Measurements from ENCODE around the gene LYPD6.

Gene LYPD6

DNA sequence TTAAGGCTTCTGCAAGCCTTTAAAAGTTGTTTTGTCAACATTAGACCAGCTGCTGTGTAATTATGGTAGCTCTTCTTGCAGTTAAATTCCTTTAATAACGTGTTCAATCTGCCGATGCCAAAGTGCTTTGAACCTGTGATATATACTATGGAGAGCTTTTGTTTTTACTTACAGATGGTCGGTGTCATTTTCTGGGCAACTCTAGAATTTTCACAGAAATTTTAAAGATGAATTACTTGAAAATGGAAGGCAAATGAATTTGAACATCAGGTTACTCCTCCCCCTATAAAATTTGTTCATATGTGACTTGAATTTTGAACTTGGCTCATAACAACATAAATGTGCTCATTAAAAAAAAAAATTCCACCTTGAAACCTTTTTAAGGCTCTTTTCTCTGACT lies 23.0 kb downstream of the LYPD6 start:
- no peak for DNase-seq (ENCODE audit: low read depth)

DNA sequence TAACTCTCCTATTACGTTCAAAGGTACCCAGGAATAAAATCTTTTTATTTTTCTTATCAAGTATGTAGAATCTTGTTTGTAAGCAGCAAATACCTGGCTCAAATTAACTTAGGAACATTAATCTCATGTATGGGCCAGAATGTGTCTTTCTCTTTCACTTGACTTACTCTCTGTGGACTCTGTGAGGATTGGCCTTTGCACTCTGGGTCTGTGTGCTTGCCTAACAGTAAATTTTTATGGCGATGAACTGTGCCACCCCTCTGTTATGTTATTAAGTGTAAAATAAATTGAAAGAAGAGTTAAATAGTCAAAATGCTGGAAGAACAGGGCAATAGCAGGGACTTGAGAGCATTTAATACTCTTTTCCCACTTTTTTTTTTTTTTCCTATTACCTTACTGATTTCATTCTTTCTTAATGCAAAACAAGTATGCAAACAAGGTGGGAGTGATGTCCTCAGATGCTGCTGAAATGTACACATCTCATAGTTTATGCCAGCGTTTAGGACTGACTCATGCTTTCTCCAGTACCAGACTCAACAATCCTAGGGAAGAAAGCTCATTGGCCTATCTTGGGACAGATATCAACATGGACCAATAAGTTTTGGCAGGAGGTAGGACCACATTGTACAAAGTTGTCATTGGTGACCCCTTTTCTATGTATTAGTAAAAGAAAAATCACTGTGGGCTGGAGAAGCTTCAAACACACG lies 25.5 kb downstream of the LYPD6 start:
- no peak for DNase-seq (ENCODE audit: low read depth)

DNA sequence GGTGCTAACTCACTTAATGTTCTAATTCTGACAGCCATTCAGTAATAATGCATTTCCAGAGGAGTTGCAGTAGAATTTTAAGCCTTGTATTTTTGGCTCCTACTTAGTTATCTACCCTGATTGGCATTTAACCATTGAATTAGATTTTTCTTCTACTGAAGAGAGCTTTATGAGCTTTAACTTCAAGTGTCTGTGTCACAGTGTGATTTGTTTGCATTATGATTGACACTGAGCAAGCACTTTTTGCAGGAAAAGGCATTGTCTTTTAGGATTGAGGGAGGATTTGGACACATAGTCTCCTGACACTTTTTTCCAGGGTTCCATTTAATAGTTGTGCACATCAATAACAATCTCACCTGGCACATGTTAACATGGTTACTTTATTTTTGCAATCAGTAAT lies 26.7 kb downstream of the LYPD6 start:
- DNase-seq (ENCODE audit: low read depth), result no peak

DNA sequence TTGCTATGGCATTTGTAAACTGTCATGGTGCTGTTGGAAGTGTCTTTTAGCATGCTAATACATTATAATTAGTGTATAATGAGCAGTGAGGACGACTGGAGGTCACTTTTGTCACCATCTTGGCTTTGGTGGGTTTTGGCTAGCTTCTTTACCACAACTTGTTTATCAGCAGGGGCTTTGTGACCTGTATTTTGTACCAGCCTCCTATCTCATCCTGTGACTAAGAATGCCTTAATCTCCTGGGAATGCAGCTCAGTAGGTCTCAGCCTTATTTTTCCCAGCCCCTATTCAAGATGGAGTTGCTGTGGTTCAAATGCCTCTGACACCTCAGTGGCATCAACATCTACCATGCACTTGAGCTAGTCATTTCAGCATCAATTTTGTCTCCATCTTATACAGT lies 29.7 kb downstream of the LYPD6 start:
- DNase-seq (ENCODE audit: low read depth), result no peak

DNA sequence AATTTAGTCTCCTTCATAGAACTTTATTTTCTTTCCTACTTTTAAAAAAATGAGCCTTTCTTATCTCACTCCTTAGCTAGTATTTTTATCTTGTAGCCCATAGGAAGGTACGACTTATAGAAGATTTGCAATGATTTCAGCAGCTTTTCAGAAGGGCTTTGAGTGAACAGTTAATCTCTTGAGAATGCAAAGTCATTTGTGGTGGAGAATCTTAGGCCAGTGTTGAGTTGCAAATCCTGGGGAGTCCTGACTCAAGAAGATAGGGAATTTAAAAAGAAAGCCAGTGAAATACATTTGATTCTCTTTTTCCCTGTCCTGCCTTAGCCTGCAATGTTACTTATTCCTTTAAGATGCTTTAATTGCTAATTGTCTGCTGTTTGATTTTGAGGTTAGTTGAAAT lies 33.6 kb downstream of the LYPD6 start:
- no peak for DNase-seq (ENCODE audit: low read depth)

DNA sequence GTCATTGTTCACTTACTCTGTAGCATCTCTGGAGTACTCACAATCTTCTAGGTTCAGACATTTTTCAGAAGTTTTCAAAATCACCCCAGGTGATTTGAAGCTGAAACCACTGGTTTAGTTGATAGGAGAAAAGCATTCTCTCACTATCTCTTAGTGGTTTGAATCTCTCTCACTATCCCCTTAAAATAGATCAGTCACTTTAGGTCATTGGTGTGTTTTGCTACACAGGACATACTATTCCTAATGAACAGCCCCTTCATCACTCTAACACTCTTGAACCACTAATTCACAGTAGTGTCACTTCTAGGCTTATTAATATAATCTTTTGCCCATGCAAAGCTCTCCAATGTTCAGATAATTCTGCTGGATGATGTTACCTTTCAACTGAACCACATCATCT lies 34.5 kb downstream of the LYPD6 start:
- DNase-seq (ENCODE audit: low read depth), result no peak

DNA sequence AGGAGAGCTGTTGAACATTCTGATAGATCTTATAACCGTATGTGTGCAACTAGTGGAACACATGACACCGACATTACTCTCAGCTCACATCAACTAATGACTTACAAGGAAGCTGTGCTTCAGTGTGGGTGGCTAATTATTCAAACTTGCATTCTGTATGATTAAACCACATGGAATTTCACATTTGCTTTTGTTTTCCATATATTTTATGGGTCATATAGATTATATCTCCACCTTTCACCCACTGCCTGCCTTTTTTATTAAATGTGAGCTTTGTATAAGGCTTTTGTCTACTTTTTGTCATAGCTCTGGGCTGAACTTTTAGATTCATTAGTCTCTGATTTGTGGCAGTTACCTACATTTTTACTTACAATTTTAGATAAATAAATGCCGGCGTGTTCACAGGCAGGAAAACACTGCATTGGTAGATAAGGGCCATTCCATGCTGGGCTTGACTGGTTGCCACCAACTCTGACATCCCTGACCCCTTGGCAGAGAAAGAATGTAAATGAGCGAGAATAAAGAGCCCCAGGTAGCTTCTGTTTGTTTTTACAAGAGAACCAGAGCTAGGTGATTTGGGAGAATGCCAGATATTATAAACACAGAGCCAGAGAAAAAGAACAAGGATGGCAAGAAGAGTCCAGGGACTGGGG lies 35.7 kb downstream of the LYPD6 start:
- no peak for DNase-seq (ENCODE audit: low read depth)

DNA sequence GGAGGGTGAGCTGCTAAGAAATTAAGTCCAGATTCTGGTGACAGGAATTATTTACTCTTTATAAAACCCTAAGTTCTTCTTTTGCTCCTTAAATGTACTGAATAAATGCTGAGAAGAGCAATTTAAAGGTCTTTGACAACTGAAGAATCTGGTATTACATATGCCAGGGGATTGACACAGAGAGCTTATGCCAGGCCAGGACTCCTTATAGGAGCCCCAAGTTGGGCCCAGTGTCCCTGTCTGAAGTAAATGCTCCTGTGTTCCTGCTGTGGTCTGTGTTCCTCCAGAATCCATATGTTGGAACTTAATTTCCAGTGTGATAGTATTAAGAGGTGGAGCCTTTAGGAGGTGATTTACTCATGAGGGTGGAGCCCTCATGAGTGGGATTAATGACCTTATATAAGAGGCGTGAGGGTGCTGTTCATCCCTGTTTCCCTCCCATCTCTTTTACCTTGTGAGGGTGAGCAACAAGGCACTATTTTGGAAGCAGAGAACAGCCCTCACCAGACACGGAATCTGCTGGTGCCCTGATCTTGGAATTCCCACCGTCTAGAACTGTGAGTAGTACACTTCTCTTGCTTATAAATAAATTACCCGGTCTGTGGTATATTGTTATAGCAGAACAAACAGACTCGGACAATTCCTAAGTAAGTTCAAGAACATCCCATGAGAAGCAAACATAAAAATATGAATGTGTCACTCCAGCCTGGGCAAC lies 39.8 kb downstream of the LYPD6 start:
- no peak for DNase-seq (ENCODE audit: low read depth)

DNA sequence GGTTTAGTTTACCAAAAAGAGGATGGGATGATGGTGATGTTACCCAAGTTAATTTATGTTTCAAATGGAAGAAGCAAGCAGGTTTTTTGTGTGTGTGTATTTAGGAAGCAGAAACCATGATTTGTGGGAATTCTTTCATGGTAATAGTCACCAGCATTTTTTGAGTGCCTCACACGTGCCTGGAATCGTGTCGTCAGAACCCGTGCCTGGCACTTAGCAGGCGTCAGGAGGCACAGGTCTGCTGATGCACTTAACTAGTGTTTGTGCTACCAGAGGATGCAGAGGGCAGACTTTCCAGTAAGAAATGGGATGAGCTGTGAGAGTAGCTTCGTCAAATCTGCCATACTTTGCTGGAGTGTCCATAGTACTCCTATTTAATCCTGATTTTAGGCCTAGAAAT lies 41.1 kb downstream of the LYPD6 start:
- no peak for DNase-seq (ENCODE audit: low read depth)

DNA sequence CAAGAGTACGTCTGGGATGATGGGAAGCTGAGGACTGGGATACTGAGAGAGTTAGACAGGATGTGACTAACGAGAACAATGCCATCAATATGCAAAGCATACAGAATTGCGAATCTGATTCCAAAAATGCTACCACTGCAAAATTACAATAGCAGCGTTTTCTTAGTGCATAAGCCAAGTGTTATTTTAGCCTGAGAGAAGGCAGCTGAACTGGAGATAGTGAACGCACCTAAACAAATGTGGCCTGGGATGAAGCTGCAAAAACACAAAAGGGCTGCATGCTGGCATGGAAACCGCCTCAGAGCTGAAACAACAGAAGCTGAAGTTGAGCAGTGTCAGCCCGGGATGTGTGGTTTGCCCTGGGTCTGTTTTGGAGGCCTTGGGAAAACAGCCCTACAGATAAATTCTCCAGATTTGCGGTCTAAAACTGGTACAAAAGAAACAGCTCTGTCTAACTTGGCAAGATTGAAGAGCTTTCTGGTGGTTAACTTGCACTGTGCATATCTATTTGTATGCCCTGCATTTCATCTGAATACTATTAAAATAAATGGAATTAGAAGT lies 45.5 kb downstream of the LYPD6 start:
- no peak for DNase-seq (ENCODE audit: low read depth)

DNA sequence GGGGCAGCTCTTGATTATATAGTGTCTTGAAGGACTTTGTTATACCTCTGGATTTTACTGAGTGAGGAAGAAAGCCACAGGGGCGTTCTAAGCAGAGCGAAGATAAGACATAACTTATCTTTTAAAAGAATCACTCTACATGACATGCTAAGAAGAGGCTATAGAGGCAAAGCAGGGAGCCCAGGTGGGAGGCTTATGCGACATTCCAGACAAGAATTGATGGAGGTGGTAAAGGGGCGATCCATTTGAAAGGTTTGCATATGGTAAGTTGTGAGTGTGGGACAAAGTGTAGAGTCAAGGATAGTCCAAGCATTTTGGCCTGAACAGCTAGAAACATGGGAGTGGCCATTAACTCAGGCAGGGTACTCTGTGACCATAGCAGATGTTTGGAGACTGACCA lies 49.8 kb downstream of the LYPD6 start:
- no peak for DNase-seq (ENCODE audit: low read depth)

DNA sequence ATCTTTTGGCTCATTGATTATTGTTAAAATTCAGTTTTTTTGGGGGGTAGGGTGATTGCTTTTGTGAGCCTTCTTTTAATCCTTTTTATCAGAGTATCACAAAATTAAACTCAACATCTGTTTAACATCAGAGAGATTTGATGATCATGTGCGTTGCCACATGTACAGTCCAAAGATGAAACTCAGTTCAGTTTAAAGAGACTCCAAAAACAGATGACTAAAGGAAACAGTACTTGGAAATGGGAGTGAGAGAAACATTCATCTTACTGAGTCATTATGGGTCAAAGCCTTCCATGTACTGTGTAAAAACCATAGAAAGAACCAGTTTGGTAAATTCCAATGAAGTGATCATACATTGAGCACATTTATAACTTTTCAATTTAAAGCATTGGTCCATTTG lies 53.0 kb downstream of the LYPD6 start:
- no peak for DNase-seq (ENCODE audit: low read depth)

DNA sequence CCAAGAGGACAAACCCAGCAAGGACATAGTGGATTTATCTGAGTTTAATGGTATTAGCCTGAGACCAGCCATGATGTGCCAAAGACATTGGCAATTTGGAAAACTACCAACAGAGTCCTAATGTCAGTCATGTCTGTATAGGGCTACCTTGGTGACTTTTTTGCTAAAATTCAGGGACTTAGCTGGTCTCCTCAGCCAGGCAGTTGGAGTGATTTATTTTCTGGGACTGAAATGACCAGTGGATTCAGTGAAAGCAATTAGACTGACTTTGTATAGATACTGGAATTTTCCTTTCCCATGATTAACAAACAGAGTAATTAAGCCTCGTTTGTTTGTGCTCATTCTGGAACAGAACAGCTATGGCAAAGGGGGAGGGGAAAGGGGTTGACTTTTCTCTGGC lies 55.0 kb downstream of the LYPD6 start:
- no peak for DNase-seq (ENCODE audit: low read depth)

DNA sequence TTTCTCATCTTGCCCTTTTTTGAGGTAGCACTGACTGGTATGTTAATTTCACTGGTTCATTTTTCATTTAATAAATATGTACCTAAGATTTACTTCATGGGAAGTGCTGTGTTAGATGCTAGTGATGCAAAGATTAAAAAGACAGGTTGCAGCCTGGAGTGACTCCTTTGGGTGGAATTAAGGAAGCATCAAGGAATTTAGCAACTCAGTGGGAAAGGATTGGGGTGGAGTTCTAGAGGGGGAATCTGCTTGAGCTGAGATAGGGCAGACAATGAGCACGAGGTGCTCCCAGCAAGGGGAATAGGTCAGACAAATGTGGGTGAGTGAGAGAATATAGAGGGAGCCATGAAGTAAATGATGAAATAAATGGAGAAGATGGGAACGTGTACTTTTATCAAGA lies 57.0 kb downstream of the LYPD6 start:
- DNase-seq (ENCODE audit: low read depth), result no peak

DNA sequence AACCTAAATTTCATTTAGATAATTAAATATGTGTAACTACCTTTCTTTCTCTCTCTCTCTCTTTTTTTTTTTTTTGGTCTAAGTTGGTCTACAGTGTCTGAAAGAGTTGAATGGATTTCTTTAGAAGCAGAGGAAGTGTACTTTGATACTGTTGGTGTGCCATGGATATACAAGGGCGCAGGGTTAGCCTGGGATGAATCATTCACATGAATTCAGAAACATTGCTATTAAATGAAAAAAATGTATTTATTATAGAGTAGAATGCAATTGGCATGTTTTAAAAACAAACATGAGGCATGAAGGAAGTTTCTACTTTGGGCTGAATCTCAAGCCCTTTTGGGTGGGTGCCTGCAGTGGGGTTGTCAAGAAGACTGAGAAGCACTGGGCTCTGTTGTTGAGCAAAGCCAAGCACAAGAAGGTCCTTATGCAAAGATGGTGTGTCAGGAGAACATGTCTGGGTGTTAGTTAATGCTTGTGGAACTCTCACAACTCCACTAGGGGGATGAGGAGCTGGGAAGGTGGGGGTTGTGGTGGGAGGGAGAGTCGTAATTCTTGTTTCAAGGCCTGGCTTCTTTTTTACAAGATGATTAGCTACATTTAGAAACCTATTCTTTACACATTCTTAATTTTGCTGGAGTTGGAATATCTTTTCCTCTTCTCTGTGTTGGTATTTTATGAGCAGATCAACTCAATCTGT lies 57.9 kb downstream of the LYPD6 start:
- no peak for DNase-seq (ENCODE audit: low read depth)

DNA sequence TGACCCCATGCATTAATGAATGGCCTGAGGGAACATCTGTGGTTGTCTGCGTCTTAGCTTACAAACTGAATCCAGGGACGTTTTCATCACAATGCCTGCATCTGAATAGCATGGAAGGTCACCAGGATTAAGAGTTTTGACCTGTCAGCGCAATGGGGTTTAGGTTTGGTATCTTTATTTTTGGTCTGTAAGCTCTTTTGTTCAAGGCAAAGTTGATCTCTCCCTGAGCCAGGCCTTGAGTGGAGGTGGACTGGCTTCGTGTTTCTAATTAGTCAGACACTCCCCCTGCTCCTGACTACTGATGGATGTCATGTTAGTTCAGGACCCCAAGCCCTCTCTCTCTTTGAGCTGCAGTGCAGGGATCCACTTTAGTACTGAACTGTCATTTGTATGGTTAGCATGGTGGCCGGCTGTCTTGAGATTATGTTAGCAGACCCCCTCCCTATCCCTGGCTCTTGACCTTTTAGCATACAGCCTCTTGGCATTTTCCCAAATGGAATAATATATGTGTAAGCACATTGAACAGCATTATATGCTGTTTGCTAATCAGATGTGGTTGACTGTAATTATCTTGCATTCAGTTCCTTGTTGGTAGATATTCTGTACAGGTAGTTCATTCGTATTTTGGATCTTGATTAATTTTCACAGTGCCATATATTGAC lies 59.2 kb downstream of the LYPD6 start:
- no peak for DNase-seq (ENCODE audit: low read depth)

DNA sequence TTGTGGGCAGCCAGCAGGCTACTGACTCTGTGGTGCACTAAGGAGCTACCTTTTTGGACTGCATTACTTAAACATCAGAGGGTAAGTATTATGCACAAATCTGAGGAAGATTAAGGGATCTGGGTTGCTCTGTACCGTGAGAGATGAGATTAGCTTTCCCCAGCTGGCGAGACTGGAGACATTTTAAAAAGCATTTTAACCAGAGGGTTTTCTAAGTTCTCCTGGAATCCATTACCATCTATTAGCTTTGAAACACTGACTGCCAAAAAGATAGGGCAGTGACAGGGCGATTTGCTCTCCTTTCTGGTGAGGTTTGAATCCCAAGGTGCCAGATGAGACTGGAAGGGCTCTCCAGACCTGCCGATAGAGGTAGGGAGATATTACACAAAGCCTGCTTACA lies 63.2 kb downstream of the LYPD6 start:
- DNase-seq (ENCODE audit: low read depth), result no peak

DNA sequence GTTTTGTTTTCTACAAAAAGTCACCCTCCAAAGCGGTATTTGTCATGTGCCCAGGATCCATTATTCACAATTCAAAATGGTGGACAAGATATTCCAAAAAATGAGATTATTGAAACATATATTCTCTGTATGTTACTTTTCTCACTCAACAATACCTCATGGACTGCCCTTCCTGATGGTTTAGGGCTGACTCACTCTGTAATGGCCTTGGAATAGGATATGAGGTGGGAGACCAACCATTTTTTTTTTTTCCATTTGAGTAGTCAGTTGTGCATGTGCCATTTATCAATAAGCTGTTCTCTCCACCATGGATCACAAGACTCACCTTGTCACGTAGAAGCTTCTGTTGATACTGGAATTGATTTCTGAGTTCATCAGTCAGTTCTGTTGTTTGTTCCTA lies 64.5 kb downstream of the LYPD6 start:
- no peak for DNase-seq (ENCODE audit: low read depth)

DNA sequence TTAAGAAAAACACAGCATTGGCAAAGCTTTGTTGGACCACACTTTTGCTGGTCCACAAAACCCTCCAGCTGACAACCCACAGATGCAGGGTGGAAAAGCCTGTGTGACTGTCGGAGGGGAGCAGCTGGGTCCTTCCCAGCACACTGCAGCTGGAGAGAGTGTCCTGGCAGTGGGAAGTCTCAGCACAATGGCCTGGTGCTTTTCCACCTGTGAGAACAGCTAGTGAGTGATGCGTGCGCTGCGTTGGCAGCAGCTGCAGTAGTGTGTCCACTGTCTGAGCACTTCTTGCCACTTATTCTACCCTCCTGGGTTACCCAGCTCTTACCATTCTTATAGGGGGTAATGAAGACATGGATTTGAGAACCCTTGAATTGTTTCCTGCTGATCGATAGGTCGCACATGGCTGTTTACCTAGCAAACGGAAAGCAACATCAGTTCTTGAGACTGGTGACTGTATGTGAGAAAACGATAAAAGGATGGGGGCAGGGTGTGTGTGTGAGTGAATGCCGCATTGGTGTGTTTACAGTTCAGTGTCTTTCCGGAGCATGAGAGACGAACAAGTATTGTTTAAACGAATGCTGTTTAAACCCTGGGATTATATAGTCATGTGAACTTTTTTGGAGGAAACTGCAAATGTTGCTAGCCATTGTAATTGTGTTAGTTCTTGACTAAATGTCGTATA lies 69.7 kb downstream of the LYPD6 start:
- DNase-seq (ENCODE audit: low read depth), result no peak

DNA sequence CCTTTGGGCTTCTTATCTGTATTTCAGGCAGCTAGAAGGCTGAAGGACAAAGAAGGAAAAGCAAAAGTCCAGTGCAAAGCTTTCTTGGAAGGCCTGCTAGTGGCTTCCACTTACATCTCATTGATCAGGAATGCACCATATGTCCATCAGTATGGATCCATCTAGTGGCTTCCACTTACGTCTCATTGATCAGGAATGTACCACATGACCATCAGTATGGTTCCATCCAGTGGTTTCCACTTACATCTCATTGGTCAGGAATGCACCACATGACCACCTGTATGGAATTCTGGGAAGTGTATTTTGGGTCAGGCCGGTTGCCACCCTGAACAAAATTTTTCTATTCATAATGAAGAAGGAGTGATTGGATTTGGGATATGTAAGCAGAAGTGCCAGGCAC lies 70.6 kb downstream of the LYPD6 start:
- no peak for DNase-seq (ENCODE audit: low read depth)

DNA sequence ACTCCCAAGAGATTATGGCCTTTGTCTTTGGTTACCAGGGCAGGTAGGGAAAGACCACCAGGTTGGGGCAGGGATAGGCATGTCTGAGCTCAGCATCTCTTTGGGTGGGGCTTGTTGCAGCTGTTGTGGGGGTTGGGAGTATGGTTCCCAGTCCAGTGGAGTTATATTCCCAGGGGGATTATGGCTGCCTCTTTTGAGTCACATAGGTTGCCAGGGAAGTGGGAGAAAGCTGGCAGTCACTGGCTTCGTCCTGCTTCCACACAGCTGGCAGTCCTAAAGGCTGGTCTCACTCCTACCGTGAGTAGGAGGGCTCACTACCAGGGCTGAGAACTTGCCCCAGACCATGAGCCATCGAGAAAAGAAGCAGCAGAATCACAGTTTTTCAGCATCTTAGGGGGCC lies 79.1 kb downstream of the LYPD6 start:
- no peak for DNase-seq (ENCODE audit: low read depth)

Data from CMK (cell line).